ENCODE data around the gene DDX24. TPM values are rescaled to one million over a fixed set of nuclear protein-coding genes. Genes with fewer than 3 reads are reported as not detected.

Gene DDX24
- total and polyA plus RNA-seq, 7 experiments from 2014 or later: 190 to 438 (median 320) TPM

- Mint-ChIP-seq H3K36me3 (peaks cover 0 to 7% (median 0%) of the 10 kb centered on the region in 5 donors), H3K27me3 (no peaks in the 10 kb centered on the region), H3K27ac (no peak overlapping the region), H3K4me3 (no peak overlapping the region), H3K9me3 (no peaks in the 10 kb centered on the region), H3K4me1 (no peaks in the 10 kb centered on the region)
- H3K9me3 ChIP-seq (ENCODE audit: control insufficient read depth in 2 of 3, low read length in 3 of 3): no peaks in the 10 kb centered on the region
- ChIA-PET POLR2A (interaction anchor here (0.6 kb wide), 1 partner anchor 15 kb away, joined by 4 read pairs; no protein-coding TSS in a partner anchor), CTCF (no interaction called here)
- no peaks in the 10 kb centered on the region for H3K4me1 ChIP-seq (ENCODE audit: control insufficient read depth in 2 of 2, insufficient read depth in 2 of 2, low read length in 2 of 2)
- ATAC-seq: no peak
- no peaks in the 10 kb centered on the region for H3K36me3 ChIP-seq (ENCODE audit: control insufficient read depth in 2 of 3, insufficient read depth in 3 of 3, low read length in 3 of 3)
- no peaks in the 10 kb centered on the region for H3K27me3 ChIP-seq (ENCODE audit: control insufficient read depth in 2 of 2, insufficient read depth in 2 of 2, low read length in 2 of 2)
- no peak overlapping the region for H3K27ac ChIP-seq (ENCODE audit: low read depth, low read length)
- intact Hi-C loops (cut with micrococcal nuclease): no loop called here
- no peak for DNase-seq
- H3K4me3 ChIP-seq (ENCODE audit: low read length): no peak overlapping the region
Measured at GRCh38 chr14:94103554-94104150, 22.6 kb upstream of the DDX24 start.

- H3K27me3 ChIP-seq (ENCODE audit: control insufficient read depth in 2 of 2, insufficient read depth in 2 of 2, low read length in 2 of 2): no peaks in the 10 kb centered on the region
- no peak overlapping the region for H3K27ac ChIP-seq (ENCODE audit: low read depth, low read length)
- intact Hi-C loops (cut with micrococcal nuclease): no loop called here
- no peaks in the 10 kb centered on the region for H3K36me3 ChIP-seq (ENCODE audit: control insufficient read depth in 2 of 3, insufficient read depth in 3 of 3, low read length in 3 of 3)
- peaks cover 0 to 3% (median 0%) of the 10 kb centered on the region in 5 donors for H3K36me3 Mint-ChIP-seq
- POLR2A ChIA-PET: no interaction called here
- no peaks in the 10 kb centered on the region for H3K9me3 Mint-ChIP-seq
- no peak overlapping the region for H3K4me3 ChIP-seq (ENCODE audit: low read length)
- H3K27me3 Mint-ChIP-seq: no peaks in the 10 kb centered on the region
- H3K4me1 Mint-ChIP-seq: no peaks in the 10 kb centered on the region
- H3K4me1 ChIP-seq (ENCODE audit: control insufficient read depth in 2 of 2, insufficient read depth in 2 of 2, low read length in 2 of 2): no peaks in the 10 kb centered on the region
- H3K4me3 Mint-ChIP-seq: no peak overlapping the region
- CTCF ChIA-PET: no interaction called here
- DNase-seq (no peak), ATAC-seq (peak; percentile 32)
- no peaks in the 10 kb centered on the region for H3K9me3 ChIP-seq (ENCODE audit: control insufficient read depth in 2 of 3, low read length in 3 of 3)
- no peak overlapping the region for H3K27ac Mint-ChIP-seq
Measured at GRCh38 chr14:94102768-94103482, 21.9 kb upstream of the DDX24 start.

- peaks cover 0 to 4% (median 2%) of the 10 kb centered on the region in 5 donors for H3K36me3 Mint-ChIP-seq
- no peak overlapping the region for H3K27ac Mint-ChIP-seq
- Histone ChIP-seq H3K4me3 (ENCODE audit: low read length) (no peak overlapping the region), H3K4me1 (ENCODE audit: control insufficient read depth in 2 of 2, insufficient read depth in 2 of 2, low read length in 2 of 2) (no peaks in the 10 kb centered on the region), H3K27me3 (ENCODE audit: control insufficient read depth in 2 of 2, insufficient read depth in 2 of 2, low read length in 2 of 2) (no peaks in the 10 kb centered on the region), H3K27ac (ENCODE audit: low read depth, low read length) (no peak overlapping the region), H3K9me3 (ENCODE audit: control insufficient read depth in 2 of 3, low read length in 3 of 3) (no peaks in the 10 kb centered on the region), H3K36me3 (ENCODE audit: control insufficient read depth in 2 of 3, insufficient read depth in 3 of 3, low read length in 3 of 3) (no peaks in the 10 kb centered on the region)
- ATAC-seq (no peak), DNase-seq (no peak)
- no peaks in the 10 kb centered on the region for H3K27me3 Mint-ChIP-seq
- POLR2A ChIA-PET: no interaction called here
- H3K4me3 Mint-ChIP-seq: no peak overlapping the region
- no peaks in the 10 kb centered on the region for H3K9me3 Mint-ChIP-seq
- CTCF ChIA-PET: no interaction called here
- H3K4me1 Mint-ChIP-seq: no peaks in the 10 kb centered on the region
- intact Hi-C loops (cut with micrococcal nuclease): no loop called here
Measured at GRCh38 chr14:94101748-94102147, 20.7 kb upstream of the DDX24 start.

- POLR2A ChIA-PET: no interaction called here
- H3K4me1 ChIP-seq (ENCODE audit: control insufficient read depth in 2 of 2, insufficient read depth in 2 of 2, low read length in 2 of 2): no peaks in the 10 kb centered on the region
- CTCF ChIA-PET: no interaction called here
Measured at GRCh38 chr14:94100847-94101246, 19.8 kb upstream of the DDX24 start.

GRCh38 chr14:94099006-94099405 is 18.0 kb upstream of the DDX24 start:
- ATAC-seq (no peak), DNase-seq (no peak)
- no peaks in the 10 kb centered on the region for H3K9me3 Mint-ChIP-seq
- no peak overlapping the region for H3K27ac ChIP-seq (ENCODE audit: low read depth, low read length)
- POLR2A ChIA-PET: interaction anchor here (0.6 kb wide), 1 partner anchor 9 kb away, joined by 3 read pairs; no protein-coding TSS in a partner anchor
- H3K27me3 ChIP-seq (ENCODE audit: control insufficient read depth in 2 of 2, insufficient read depth in 2 of 2, low read length in 2 of 2): no peaks in the 10 kb centered on the region
- H3K36me3 ChIP-seq (ENCODE audit: control insufficient read depth in 2 of 3, insufficient read depth in 3 of 3, low read length in 3 of 3): no peaks in the 10 kb centered on the region
- peaks cover 0 to 4% (median 2%) of the 10 kb centered on the region in 5 donors for H3K36me3 Mint-ChIP-seq
- no peak overlapping the region for H3K4me3 Mint-ChIP-seq
- H3K27me3 Mint-ChIP-seq: no peaks in the 10 kb centered on the region
- no peaks in the 10 kb centered on the region for H3K4me1 Mint-ChIP-seq
- no peak overlapping the region for H3K27ac Mint-ChIP-seq
- H3K4me3 ChIP-seq (ENCODE audit: low read length): no peak overlapping the region
- intact Hi-C loops (cut with micrococcal nuclease): no loop called here
- no peaks in the 10 kb centered on the region for H3K9me3 ChIP-seq (ENCODE audit: control insufficient read depth in 2 of 3, low read length in 3 of 3)
- CTCF ChIA-PET: no interaction called here
- no peaks in the 10 kb centered on the region for H3K4me1 ChIP-seq (ENCODE audit: control insufficient read depth in 2 of 2, insufficient read depth in 2 of 2, low read length in 2 of 2)

More at GRCh38 chr14:94100847-94101246, 19.8 kb upstream of the DDX24 start:
- Histone ChIP-seq H3K36me3 (ENCODE audit: control insufficient read depth in 2 of 3, insufficient read depth in 3 of 3, low read length in 3 of 3) (no peaks in the 10 kb centered on the region), H3K27me3 (ENCODE audit: control insufficient read depth in 2 of 2, insufficient read depth in 2 of 2, low read length in 2 of 2) (no peaks in the 10 kb centered on the region), H3K27ac (ENCODE audit: low read depth, low read length) (no peak overlapping the region), H3K9me3 (ENCODE audit: control insufficient read depth in 2 of 3, low read length in 3 of 3) (no peaks in the 10 kb centered on the region), H3K4me3 (ENCODE audit: low read length) (no peak overlapping the region)
- no peak overlapping the region for H3K27ac Mint-ChIP-seq
- no peaks in the 10 kb centered on the region for H3K27me3 Mint-ChIP-seq
- H3K4me3 Mint-ChIP-seq: no peak overlapping the region
- no peak for ATAC-seq
- DNase-seq: no peak
- H3K4me1 Mint-ChIP-seq: no peaks in the 10 kb centered on the region
- H3K36me3 Mint-ChIP-seq: peaks cover 0 to 4% (median 2%) of the 10 kb centered on the region in 5 donors
- no peaks in the 10 kb centered on the region for H3K9me3 Mint-ChIP-seq
- intact Hi-C loops (cut with micrococcal nuclease): no loop called here

GRCh38 chr14:94098326-94098992 is 17.5 kb upstream of the DDX24 start:
- no peak overlapping the region for H3K4me3 Mint-ChIP-seq
- DNase-seq: no peak
- no peaks in the 10 kb centered on the region for H3K36me3 ChIP-seq (ENCODE audit: control insufficient read depth in 2 of 3, insufficient read depth in 3 of 3, low read length in 3 of 3)
- intact Hi-C loops (cut with micrococcal nuclease): no loop called here
- H3K27ac ChIP-seq (ENCODE audit: low read depth, low read length): no peak overlapping the region
- no peaks in the 10 kb centered on the region for H3K27me3 ChIP-seq (ENCODE audit: control insufficient read depth in 2 of 2, insufficient read depth in 2 of 2, low read length in 2 of 2)
- H3K4me3 ChIP-seq (ENCODE audit: low read length): no peak overlapping the region
- no peaks in the 10 kb centered on the region for H3K4me1 Mint-ChIP-seq
- no peak for ATAC-seq
- H3K9me3 Mint-ChIP-seq: no peaks in the 10 kb centered on the region
- CTCF ChIA-PET: no interaction called here
- H3K27me3 Mint-ChIP-seq: no peaks in the 10 kb centered on the region
- peaks cover 0 to 4% (median 2%) of the 10 kb centered on the region in 5 donors for H3K36me3 Mint-ChIP-seq
- no peak overlapping the region for H3K27ac Mint-ChIP-seq
- POLR2A ChIA-PET: no interaction called here
- H3K9me3 ChIP-seq (ENCODE audit: control insufficient read depth in 2 of 3, low read length in 3 of 3): no peaks in the 10 kb centered on the region
- no peaks in the 10 kb centered on the region for H3K4me1 ChIP-seq (ENCODE audit: control insufficient read depth in 2 of 2, insufficient read depth in 2 of 2, low read length in 2 of 2)

All from naive thymus-derived CD4-positive, alpha-beta T cell (primary cell).